T-helper 22 cell (primary cell): ENCODE data around the gene FEZF2.

ENCODE experiments used
- DNase-seq: peaks from one replicate; pipeline ENCODE4 v3.0.0-alpha.2; 2020; ENCODE audit warnings: low read depth

The FEZF2 gene

DNA sequence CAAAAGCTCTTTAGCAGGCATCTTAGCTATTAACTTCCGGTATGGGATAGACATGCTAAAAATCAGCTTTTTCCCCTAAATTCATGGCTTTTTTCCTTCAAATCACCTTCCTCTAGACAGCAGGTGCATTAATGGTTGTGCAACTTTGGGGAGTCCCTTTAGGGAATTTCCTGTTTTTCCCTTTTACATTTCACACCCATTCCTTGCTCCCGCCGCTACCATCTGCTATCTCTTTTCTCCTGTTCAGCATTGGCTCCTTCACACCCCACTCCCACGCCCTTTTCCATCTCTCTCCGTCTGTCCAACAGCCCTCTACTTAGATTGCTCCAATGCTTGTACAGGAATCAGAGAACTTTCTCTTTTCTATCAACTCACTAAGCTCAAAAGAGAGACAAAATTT, 43.4 kb downstream of the FEZF2 start:
- DNase-seq, result no peak

DNA sequence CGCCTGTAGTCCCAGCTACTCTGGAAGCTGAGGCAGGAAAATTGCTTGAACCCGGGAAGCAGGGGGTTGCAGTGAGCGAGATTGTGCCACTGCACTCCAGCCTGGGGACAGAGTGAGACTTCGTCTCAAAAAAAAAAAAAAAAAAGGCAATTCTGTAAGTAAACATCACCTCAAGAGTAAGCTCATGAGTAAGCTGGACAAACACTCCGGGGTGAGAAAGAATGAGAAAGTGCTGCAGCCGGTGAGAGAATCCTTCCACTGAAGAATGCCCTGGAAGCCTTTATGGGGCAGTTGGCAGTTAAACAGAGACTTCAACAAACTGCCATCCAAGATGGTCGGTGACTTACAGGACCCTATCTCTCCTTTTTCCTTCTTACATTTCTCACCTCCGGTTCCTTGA, 47.5 kb downstream of the FEZF2 start:
- DNase-seq, result no peak

DNA sequence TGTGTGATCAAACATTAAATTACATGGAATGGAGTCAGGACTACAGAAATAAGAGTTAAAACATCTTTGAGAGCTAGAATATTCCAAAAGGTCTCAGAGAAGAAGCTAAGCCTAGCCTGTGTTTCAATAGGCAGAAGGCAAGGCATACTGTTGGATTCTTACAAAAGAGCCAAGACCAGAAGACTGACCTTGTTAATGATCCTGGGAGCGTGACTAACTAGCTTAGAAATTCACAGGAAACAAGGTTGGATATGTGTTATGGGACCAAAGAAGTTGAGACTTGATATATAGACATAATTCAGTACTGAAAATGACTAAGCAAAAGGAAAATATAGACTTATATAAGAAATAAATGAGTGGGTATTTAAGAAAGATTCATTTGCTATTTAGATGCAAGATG, 50.1 kb downstream of the FEZF2 start:
- DNase-seq, result no peak
